Stimulated activated CD8-positive, alpha-beta memory T cell treated with anti-CD3 and anti-CD28 coated beads, Interleukin-2, amount 100 ng/mL, for 1 hour (primary cell): ENCODE results near the gene GABRB3.
"Not testable (repeated sequence)": the region's sequence is repeated elsewhere in the genome, so short reads cannot be mapped to it uniquely, and the experiment has no call there.

Experiments
- DNase-seq, 2 donors: peaks; one replicate each; pipeline ENCODE4 v3.0.0-alpha.2; 2020; ENCODE audit warnings: low read depth in 2 of 2

The GABRB3 gene

DNA sequence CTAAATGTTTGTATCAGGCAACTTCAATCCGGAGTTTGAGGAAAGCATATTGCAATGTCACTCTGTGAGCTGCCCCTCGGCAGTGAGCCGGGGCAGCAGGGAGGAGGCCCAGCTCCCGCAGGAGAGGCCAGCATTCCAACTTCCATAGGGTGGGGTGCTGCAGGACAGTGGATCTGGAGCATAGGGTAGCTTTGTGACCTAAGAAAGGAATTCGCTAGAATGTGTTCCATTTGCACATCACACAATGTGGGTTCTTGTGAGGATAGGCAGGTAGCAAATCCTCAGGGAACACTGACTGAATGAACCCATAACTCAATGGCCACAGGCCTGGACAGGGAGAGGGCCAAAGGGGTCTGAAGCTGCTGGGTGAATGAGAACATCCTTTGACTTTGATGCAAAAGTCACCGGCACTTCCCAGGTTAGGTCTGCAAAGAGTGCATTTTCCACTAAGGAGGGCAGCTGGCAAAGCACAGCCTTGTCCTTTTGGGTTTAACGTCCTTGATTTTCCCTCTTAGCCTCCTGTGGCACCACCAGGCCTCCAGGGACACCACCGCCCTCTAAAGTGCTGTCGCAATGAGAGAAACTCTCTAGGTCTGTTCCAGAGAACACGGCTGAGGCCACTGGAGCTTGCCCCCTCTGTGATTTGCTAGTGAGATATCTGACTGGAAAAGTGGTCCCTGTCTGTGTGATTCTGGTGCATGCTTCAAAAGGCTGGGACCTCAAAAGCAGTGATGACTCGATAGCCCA is 36.2 kb downstream of the GABRB3 start:
- DNase-seq: no peak

DNA sequence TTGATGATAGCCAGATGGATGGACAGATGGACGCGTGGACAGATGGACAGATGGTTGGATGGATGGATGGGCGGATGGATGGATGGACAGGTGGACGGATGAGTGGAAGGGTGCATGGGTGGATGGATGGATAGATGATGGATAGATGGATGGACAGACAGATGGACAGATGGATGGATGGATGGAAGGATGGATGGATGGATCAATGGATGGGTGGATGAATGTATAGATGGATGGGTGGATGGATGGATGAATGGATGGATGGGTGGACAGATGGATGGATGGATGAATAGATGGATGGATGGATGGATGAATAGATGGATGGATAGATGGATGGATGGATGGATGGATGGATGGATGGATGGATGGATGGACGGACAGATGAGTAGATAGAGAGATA is 40.9 kb downstream of the GABRB3 start:
- no peak for DNase-seq

DNA sequence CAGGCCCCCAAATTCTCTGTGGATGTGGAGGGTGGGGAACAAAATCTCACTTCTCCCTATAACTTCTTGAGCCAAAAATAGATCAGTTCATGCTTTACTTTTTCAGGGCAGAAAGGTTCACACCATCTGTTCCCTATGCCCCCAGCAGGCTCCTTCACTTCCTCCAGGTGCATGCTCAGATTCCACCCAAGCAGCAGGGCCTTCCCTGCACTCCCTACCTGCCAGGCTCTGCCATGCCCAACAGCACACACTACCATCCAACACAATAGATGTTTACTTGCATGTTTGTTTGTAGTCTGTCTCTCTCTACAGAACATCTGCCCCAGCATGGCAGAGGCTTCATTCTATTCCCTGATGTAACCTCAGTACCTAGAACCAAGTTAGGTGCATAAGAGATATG is 43.3 kb downstream of the GABRB3 start:
- no peak for DNase-seq

DNA sequence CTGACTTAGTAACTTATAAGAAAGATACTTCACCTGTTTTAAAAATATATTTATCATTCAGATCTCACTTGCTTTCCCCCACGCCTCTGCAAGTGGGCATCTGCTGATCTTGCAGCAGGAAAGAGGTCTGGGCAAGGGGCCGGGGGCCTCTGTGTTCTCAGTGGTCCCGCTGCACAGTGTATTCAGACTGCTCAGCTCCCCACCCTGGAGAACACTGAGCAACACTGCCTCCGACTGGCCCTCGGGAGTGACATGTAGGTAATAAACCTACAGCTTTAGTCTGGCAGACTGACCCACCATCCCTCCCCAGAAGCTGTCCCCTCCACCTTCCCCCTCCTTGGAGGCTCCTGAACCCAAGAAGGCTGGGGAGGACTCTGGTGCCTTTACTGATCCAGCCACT is 43.8 kb downstream of the GABRB3 start:
- no peak for DNase-seq

DNA sequence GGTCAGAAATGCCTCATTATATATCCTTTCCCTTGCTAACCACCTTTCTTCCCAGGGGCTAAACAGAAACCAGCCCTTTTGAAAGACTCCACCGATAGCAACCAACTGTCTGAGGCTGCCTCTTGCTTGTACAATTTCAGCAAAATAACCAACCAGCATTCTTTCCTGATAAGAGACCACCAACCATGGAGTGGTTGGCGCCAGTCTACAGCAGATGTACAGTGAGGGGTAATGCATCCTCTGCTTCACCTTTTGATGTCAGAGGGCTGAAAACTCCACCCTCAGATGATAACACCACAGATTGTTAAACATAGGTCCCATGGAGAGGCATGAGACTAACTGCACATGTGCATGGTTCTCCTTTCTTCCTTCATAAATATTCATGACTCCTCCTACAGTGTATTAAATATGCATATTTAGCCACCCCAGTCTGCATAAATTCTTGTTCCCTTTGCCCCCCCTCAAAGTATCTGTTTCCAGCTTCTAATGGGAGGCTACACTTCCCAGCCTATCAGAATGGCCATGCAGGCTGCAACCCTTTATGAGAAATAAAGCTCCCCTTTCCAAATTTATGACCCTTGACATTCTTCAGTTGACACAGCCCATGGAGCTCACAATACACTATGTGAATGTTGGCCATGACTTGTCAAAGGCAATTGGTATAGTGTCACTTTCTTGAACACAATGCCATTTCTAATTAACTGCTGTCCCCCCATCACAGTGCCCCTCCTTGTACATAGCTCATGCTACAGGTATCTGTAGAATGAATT is 48.3 kb downstream of the GABRB3 start:
- DNase-seq: no peak

DNA sequence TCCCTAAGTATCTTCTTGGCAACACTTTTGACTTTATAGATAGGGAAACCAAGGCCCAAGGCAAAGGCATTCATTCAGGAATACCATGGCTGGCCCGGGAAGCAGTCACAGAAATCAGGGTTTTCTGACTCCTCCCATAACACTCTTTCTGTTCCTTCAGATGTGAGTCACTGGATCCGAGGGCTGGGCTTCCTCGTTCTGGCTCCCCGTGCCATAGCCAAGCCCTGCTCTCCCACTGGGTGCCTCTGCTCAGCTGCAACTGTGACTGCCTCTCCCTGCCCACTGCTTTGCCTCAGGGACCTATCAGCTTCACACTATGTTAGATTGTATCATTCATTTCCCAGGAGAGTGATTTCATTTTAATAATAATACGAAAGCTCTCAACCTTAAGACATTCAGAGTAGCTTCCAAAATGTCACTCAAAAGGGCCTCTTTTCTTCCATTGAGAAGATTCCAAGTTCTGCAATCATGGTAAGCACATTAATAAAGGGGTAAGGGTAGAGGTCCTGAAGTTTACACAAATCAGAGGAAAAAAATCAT is 50.2 kb downstream of the GABRB3 start:
- DNase-seq: no peak

DNA sequence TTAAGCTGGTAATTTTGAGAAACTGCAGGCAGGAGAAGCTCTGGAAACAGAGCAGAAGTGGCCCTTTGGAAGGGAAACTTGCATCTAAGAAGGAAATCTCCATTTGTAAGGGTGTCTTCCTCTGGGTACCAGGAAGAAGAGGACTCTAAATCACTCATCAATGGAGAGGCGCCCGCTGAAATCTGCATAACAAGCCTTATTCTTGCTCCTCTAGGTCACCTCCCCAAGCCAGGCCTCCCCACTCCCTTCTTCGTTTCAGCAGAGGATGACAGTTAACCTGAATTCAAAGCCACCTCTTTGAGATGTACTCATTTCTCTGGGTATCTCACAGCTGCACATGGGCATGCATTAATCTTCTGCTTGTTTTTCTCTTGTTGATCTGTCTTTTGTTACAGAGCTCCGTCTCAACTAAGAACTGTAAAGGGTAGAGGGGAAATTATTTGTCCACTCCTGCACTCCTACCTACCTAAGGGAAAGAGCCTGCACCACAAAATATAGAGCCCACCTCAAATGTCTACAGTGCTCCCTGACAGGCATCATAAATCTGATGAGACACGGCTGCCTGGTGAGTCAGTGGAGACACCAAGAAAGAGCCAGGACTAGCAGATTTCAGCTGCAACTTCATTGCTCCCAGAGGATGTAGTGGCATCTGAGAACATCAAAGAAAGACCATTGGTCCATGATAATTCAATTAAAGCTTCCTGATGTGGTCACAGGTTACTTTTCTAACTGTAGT is 51.5 kb downstream of the GABRB3 start:
- DNase-seq: no peak

DNA sequence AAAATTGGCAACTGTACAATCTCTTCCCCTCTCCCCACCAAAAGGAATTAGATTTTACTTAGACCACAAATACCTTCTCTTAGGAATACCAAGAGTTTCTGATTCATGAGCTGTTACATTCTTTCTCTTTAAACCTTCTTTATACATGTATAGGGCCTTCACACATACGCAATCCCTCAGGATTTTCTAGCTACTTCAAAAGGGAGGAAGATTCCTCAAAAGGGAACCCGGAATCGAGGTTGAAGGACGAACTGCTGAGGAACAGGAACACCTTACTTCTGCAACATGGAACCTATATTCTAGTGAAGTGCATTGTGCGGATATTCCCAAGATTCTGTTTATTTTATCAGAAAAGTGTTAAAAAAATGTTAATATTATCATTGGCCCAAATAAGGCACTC is 52.3 kb downstream of the GABRB3 start:
- no peak for DNase-seq

DNA sequence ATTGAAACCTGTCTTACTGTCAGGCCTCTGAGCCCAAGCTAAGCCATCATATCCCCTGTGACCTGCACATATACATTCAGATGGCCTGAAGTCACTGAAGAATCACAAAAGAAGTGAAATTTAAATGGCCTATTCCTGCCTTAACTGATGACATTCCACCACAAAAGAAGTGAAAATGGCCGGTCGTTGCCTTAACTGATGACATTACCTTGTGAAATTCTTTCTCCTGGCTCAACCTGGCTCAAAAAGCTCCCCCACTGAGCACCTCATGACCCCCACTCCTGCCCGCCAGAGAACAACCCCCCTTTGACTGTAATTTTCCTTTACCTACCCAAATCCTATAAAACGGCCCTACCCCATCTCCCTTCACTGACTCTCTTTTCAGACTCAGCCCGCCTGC is 53.0 kb downstream of the GABRB3 start:
- DNase-seq: not testable (repeated sequence)

DNA sequence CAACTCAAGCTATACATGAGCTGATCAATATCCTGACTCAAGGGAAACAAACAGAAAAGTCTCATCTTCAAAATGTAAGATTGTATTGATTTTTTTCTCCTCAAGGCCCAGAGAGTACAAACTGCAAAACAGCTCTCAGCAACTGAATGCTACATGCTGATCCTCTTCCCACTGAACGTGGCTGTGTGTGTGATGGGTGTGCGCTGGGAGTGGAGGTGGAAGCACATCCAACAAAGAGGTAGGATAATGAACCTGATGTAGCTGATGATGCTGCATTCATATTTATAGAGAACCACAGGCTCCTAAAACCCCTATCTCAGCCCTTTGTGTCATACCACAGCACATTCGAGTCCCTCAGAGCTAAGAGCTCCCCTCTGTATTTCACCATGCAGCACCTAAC is 56.8 kb downstream of the GABRB3 start:
- DNase-seq: no peak

DNA sequence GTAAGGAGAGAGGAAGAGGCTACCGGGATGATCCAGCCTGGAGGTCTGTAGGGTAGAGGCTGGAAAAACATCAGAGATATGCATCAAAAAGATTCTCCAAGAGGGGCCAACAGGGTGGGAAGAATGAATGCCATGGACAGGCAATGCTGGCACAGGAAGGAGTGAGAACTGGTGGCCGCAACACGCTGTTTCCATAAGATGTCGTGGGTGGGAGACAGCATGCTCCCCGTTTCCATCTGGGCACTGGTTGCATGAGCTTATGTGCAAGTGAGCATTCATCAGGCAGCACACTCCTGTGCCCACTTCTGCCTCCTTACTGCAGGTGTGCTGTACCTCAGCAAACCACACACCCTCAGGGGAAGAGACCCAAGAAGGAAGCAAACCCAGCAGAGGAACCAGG is 59.4 kb downstream of the GABRB3 start:
- DNase-seq: no peak

DNA sequence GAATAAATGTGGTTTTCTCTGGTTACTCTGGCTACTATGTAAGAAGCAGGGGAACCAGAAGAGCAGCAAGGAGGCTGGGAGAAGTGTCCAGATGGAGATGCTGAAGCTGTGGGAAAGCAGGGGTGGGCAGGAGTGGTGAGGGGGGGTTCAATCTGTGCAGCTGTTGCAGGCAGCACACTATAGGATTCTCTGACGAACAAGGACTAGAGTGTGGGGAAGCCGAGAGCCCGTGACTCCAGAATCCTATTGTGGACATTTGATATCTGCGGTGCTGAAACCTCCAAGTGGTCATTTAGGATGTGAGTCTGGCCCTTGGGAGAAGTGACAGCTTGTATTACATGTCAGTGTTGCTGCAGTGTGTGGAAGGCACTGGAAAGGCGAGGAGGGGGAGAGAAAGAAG is 60.5 kb downstream of the GABRB3 start:
- no peak for DNase-seq

DNA sequence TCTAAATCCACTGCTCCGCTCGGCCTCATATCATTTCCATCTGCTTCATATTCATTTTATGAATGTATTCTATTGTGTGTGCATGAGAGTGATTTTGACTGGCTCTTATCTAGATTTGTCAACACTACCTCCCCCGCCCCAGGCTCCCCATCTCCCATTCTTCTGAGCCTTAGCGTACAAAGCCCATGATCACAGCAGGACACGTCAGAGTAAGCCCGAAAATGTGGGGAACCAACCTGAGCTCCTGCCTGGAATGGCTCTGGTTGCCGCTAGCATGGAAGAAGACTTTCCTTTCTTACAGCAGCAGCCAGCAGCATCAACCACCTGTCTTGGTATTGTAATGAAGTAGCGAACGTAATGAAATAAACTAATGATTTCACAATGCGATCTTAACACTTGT is 61.4 kb downstream of the GABRB3 start:
- no peak for DNase-seq

DNA sequence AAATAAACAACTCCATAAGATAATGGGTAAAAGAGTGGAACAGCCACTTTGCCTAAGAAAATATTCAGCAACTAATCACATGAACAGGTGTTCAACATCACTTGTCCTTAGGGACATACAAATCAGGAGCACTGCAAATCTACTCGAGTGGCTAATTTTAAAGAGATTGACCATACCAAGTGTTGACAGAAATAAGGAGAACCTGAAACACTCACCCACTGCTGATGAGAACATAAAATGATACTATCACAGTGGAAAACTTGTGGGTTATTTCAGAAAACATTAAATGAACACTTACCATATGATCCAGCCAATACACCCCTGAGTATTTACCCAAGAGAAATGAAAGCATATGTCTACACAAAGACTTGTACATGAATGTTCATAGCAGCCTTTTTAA is 70.5 kb downstream of the GABRB3 start:
- no peak for DNase-seq

DNA sequence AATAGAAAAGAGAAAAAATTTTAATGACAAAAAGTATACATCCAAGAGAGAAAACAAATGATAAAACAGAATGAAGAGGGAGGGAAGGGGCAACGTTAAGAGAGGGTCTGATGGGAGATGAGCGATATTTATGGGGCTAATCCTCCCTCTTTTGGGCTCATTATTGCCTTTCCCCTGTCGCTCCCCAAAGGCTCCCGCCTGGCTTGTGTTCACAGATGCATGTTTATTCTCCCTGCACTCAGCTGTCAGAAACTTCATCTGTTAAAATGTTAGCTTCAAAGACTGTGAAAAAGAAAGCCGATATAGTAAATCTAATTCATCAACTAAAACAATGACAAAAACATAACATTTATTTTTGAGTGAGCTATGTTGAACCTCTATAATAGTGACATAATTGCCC is 74.3 kb downstream of the GABRB3 start:
- no peak for DNase-seq

DNA sequence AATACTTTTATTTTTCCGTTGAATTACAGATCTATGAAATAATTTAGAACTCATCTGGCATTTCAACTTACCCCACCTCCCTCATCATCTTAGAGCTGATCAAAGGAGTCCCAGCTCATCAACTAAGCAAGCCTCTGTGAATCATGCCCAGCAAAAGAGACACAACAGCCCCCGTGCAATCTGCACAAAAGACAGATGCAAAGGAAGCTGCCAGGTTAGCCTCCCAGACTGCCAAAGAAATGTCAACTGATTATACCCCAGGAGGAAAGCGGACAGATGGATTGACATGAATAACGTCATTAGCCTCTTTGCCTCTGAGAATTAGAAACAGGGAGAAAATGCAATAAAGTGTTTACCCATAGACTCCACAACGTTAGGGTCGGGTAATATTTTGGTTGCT is 75.0 kb downstream of the GABRB3 start:
- DNase-seq: no peak

DNA sequence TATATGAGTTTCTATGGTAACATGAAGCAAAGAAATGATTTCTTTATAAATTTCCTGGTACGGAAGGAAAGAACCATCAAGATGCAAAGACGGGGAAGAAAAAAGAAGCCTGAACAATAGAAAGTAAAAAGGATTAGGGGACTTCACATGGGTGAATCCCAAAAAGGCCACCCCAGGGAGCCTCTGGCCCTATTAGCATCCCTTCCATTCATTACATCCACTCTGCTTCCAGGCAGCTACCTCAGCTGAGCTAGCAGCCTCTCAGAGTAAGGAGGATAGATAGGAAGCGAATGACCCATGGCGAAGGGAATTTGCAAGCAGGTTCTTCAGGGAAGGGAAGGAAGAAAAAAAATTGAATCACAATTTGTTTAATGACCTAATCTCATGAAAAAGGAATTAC is 81.6 kb downstream of the GABRB3 start:
- no peak for DNase-seq

DNA sequence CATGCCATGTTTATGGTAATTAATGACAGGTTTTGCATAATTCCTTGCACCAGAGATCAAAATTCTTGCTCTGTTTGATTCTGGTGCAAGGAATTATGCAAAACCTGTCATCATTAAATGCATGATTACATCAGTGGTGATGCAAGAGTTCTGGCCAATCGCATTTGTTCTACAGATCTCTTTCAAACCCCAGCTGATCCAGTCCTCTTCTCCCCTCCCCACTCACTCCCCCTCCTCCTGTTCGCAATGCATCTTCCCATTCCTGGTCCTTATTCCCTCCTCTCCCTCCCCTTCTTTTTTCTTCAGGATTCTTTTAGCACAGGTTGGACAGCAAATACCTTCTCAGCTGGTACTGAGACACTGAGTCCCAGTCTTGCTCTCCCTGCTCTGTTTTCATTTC is 82.1 kb downstream of the GABRB3 start:
- DNase-seq: no peak

DNA sequence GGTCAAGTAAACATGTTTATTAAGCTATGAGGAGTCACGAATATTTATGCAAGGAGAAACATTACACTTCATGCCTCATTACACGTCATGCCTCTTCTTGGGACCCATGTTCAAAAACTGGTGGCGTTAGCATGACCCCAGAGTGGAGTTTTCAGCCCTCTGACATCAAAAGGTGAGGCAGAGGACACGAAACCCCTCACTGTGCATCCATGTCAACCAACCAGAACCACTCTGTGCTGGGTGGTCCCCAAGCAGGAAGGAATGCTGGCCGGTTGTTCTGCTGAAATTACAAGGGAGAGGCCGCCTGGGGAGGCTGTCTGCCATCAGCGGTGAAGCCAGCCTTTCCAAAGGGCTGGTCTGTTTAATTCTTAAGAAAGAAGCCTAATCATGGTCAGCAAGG is 83.4 kb downstream of the GABRB3 start:
- DNase-seq: no peak

DNA sequence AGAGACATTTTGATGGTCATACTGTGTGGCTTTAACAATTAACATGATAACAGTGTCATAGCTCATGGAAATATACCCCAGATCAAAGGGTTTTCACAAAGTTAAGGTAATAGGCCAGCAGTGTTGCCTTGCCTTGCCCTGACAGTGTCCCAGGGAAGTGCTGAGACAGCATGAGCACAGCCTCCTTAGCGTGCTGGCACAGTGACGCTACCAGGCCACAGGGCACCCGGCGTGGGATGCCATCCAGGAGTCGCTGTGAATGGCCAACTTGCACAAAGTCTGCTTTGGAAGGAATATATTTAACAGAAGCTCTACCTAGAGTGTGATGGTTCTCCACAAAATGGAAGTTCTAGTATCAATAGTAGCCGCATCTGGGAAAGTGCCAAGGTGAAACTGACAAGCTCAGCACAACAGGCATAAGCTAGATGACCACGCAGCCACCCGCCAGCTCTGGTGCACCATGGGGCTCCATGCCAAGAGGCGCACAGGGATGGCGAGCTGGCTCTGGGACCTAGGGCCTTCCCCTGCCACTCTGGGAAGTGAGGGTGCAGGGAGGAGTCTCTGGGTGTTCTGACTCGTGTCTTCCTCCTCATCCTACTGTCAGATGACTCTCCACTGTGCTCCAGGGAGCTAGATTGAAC is 86.2 kb downstream of the GABRB3 start:
- no peak for DNase-seq

DNA sequence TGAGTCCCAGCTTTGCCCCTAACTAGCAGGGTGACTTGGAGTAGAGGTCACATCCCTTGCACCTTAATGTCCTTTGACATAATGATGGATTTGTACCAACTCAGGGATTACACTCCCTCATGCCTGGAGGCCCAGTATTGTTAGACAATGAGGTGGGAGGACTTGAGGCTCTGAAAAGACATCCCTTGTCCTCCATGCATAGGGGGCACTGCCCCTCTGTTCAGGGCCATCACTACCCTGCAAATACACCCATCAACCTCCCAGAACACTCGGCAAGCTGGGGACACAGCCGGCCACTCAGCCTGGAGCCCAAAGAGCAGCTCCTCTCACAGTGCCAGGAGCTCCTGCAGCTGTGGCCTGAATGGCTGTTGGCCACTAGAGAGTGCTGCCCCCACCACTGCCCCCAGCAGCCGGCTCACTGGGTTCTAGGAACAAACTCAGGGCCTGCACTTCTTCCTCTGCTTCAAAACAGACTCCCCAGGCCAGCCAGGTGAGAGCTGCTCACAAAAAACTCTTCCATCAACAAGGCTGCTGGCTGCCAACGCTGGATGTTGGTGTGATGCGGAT is 90.2 kb downstream of the GABRB3 start:
- no peak for DNase-seq

DNA sequence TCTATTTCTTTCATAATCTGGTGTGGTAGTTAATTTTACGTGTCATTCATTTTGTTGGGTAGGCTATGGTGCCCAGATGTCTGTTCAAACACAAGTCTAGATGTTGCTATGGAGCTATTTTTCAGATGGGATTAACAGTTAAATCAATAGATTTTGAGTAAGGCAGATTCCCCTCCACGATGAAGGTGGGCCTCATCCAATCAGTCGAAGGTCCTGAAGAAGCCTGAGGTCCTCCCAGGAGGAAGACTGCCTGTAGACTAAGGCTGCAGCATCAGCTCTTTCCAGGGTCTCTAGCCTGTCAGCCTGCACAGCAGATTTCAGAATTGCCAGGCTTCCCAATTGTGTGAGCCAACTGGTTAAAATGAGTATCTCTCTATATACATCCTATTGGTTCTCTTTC is 92.9 kb downstream of the GABRB3 start:
- no peak for DNase-seq
